Measurements from ENCODE around the gene SRP68. TPM values are rescaled to one million over a fixed set of nuclear protein-coding genes. Genes with fewer than 3 reads are reported as not detected.

SRP68 gene
- total RNA-seq, 2 experiments from 2014 or later = 142 to 148 TPM

DNA sequence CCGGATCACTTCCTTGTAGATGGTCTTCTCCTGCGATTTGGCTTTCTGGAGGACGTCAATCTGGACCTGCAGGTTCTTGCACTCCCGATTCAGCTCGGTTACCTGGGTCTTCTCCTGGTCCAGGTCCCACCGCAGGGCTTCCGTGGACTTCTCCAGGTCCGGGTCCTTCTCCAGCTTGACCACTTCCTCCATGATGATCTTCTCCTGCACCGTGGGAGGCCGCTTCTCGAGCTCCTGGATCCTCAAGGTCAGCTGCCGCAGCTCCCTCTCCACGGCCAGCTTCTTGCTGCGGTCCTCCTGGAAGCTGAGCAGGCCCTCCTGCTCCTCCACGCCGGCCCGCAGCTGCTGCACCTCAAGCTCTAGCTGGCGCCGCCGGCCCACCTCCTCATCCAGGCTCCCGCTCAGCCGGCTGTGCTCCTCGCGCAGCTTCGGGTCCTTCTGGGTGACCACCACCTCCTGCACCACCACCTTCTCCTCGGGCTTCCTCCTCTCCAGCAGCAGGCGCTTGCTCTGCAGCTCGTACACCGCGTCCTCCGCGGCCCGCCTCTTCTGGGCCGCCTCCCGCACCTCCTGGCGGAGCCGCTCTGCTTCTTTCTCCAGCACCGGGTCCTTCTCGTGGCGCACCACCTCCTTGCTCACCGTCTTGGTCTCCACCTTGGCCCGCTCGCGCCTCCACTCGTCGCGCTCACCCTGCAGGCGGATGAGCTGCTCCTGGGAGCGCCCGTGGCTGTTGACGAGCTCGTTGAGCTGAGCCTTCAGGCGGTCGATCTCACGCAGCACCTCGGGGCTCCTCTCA lies 63.5 kb downstream of the SRP68 start:
- ChIA-PET POLR2A (no interaction called here), CTCF (interaction anchor here (0.6 to 13.4 kb wide), 8 partner anchors 8 to 389 kb away, joined by 3 to 170 read pairs (median 4); partner anchors contain the start of genes ACOX1, CDK3 and MRPL38)
- no peaks in the 10 kb centered on the region for H3K9me3 Mint-ChIP-seq
- H3K27me3 Mint-ChIP-seq = no peaks in the 10 kb centered on the region
- no peaks in the 10 kb centered on the region for H3K36me3 Mint-ChIP-seq
- peaks cover under 1% of the 10 kb centered on the region for H3K4me1 Mint-ChIP-seq (ENCODE audit: low read depth)
- H3K4me3 Mint-ChIP-seq = no peak overlapping the region
- no peak for DNase-seq
- H3K27ac Mint-ChIP-seq = no peak overlapping the region
- intact Hi-C loops (cut with micrococcal nuclease) = no loop called here

GRCh38 chr17:76008208-76008607 lies 64.1 kb downstream of the SRP68 start:
- intact Hi-C loops (cut with micrococcal nuclease) = no loop called here
- Mint-ChIP-seq H3K27ac (no peak overlapping the region), H3K27me3 (no peaks in the 10 kb centered on the region), H3K4me3 (no peak overlapping the region), H3K36me3 (no peaks in the 10 kb centered on the region), H3K9me3 (no peaks in the 10 kb centered on the region), H3K4me1 (ENCODE audit: low read depth) (no peaks in the 10 kb centered on the region)
- ChIA-PET POLR2A (interaction anchor here (1.4 kb wide), 1 partner anchor 111 kb away, joined by 4 read pairs; the partner anchor contains the start of gene TRIM65), CTCF (interaction anchor here (0.6 to 13.4 kb wide), 9 partner anchors 7 to 390 kb away, joined by 3 to 170 read pairs (median 3); partner anchors contain the start of genes CDK3, MRPL38 and TRIM65)
- DNase-seq = no peak

DNA sequence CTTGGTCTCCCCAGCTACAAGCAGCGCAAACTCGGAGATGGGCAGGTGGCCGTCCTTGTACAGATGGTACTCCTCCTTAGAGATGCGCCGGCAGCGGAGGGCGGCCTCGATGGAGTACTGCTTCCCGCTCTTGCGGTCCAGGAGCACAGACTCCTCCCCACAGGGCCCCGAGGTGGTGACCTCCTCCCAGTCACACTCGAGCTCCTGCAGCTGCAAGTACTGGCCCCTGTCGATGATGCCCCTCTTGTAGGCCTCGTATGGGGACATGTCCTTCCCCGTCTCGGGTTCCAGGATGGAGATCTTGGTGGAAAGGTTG lies 64.5 kb downstream of the SRP68 start:
- intact Hi-C loops (cut with micrococcal nuclease) = no loop called here

GRCh38 chr17:76007131-76007849 lies 65.0 kb downstream of the SRP68 start:
- POLR2A ChIA-PET = interaction anchor here (0.6 to 1.4 kb wide), 2 partner anchors 110 to 142 kb away, joined by 3 to 4 read pairs; partner anchors contain the start of gene TRIM65
- no peak for DNase-seq
- no peaks in the 10 kb centered on the region for H3K9me3 Mint-ChIP-seq
- H3K27ac Mint-ChIP-seq = no peak overlapping the region
- CTCF ChIA-PET = interaction anchor here (0.6 to 13.4 kb wide), 8 partner anchors 6 to 390 kb away, joined by 3 to 170 read pairs (median 4); partner anchors contain the start of genes CDK3 and MRPL38
- H3K36me3 Mint-ChIP-seq = no peaks in the 10 kb centered on the region
- H3K4me1 Mint-ChIP-seq (ENCODE audit: low read depth) = no peaks in the 10 kb centered on the region
- intact Hi-C loops (cut with micrococcal nuclease) = no loop called here
- no peak overlapping the region for H3K4me3 Mint-ChIP-seq
- H3K27me3 Mint-ChIP-seq = no peaks in the 10 kb centered on the region

More for the DNA sequence above, 64.5 kb downstream of the SRP68 start:
- H3K4me3 Mint-ChIP-seq = no peak overlapping the region
- no peaks in the 10 kb centered on the region for H3K27me3 Mint-ChIP-seq
- H3K27ac Mint-ChIP-seq = no peak overlapping the region
- POLR2A ChIA-PET = interaction anchor here (1.4 kb wide), 1 partner anchor 111 kb away, joined by 4 read pairs; the partner anchor contains the start of gene TRIM65
- CTCF ChIA-PET = interaction anchor here (0.6 to 13.4 kb wide), 9 partner anchors 7 to 390 kb away, joined by 3 to 170 read pairs (median 3); partner anchors contain the start of genes CDK3, MRPL38 and TRIM65
- H3K4me1 Mint-ChIP-seq (ENCODE audit: low read depth) = no peaks in the 10 kb centered on the region
- no peaks in the 10 kb centered on the region for H3K36me3 Mint-ChIP-seq
- no peak for DNase-seq
- no peaks in the 10 kb centered on the region for H3K9me3 Mint-ChIP-seq

DNA sequence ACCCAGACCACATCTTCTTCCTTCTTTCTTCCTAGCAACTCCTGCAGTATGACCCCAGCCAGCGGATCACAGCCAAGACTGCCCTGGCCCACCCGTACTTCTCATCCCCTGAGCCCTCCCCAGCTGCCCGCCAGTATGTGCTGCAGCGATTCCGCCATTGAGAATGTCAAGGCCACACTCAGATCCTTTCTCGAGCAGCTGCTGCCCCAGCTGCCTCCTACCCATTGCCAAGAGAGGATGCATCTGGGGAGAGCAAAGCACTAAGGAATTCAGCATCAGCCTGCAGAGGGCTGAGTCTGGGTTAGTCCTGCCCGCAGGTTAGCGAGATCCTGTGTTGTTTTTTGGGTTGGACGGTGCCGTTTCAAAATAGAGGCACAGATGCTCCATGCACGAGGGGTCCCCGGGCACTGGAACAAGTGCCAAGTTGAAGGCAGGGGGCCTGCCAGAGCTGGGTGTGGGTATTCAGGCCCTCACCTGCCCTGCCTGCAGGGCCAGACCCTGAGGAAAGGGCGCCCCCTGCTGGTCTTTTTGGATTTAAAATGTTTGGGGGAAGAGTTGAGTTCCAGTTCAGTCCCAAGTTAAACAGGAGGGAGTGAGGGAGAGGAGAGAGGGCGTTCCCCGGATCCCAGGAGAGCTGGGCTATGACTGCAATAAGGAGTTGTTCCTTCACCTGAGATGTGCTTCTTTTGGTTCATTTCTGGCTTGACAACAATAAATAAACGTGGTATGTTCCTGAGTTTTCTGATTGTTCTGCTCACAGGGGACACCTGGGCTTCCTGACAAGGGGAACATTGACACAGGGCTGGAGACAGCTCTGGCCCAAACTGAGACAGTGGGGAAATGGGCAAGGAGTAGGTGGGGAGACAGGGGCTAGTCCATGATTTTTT lies 66.8 kb downstream of the SRP68 start:
- H3K9me3 Mint-ChIP-seq = no peaks in the 10 kb centered on the region
- H3K27me3 Mint-ChIP-seq = no peaks in the 10 kb centered on the region
- intact Hi-C loops (cut with micrococcal nuclease) = loop anchor here (1.0 kb wide), 1 partner anchor 100 kb away; no protein-coding TSS in a partner anchor
- peak; percentile 87 for DNase-seq
- H3K36me3 Mint-ChIP-seq = no peaks in the 10 kb centered on the region
- H3K27ac Mint-ChIP-seq = no peak overlapping the region
- H3K4me3 Mint-ChIP-seq = no peak overlapping the region
- H3K4me1 Mint-ChIP-seq (ENCODE audit: low read depth) = no peaks in the 10 kb centered on the region
- POLR2A ChIA-PET = interaction anchor here (0.8 to 1.2 kb wide), 2 partner anchors 110 to 125 kb away, joined by 3 read pairs; no protein-coding TSS in a partner anchor
- CTCF ChIA-PET = interaction anchor here (0.6 to 11.7 kb wide), 29 partner anchors 8 to 500 kb away, joined by 3 to 170 read pairs (median 4); partner anchors contain the start of genes ACOX1, EXOC7, FBF1 and MRPL38

- Mint-ChIP-seq H3K27me3 (no peaks in the 10 kb centered on the region), H3K4me3 (no peak overlapping the region), H3K36me3 (no peaks in the 10 kb centered on the region), H3K27ac (no peak overlapping the region), H3K9me3 (no peaks in the 10 kb centered on the region), H3K4me1 (ENCODE audit: low read depth) (no peaks in the 10 kb centered on the region)
- CTCF ChIA-PET = interaction anchor here (0.6 to 11.7 kb wide), 25 partner anchors 8 to 290 kb away, joined by 3 to 170 read pairs (median 4); partner anchors contain the start of genes ACOX1, EXOC7, MRPL38 and TEN1
- intact Hi-C loops (cut with micrococcal nuclease) = loop anchor here (1.0 kb wide), 1 partner anchor 100 kb away; no protein-coding TSS in a partner anchor
- POLR2A ChIA-PET = interaction anchor here (1.2 kb wide), 1 partner anchor 125 kb away, joined by 3 read pairs; no protein-coding TSS in a partner anchor
- no peak for DNase-seq
Measured at GRCh38 chr17:76004750-76005262, 67.5 kb downstream of the SRP68 start.

- CTCF ChIA-PET = interaction anchor here (0.8 to 11.7 kb wide), 7 partner anchors 10 to 299 kb away, joined by 3 to 170 read pairs (median 6); partner anchors contain the start of gene MRPL38
Measured at GRCh38 chr17:76003915-76004314, 68.4 kb downstream of the SRP68 start.

DNA sequence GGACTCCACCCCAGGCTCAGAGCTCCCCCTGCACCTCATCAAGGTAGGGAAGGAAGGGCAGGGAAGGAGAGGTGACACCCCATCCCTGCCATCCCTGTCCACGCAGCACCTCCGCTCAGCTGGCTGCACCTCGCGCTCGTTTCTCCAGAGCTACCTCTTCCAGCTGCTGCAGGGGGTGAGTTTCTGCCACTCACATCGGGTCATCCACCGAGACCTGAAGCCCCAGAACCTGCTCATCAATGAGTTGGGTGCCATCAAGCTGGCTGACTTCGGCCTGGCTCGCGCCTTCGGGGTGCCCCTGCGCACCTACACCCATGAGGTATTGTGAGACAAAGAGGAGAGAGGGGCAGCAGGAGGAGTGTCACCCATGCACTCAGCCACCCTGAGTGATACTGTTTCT lies 70.2 kb downstream of the SRP68 start:
- CTCF ChIA-PET = interaction anchor here (0.8 to 11.7 kb wide), 8 partner anchors 12 to 396 kb away, joined by 3 to 170 read pairs (median 4); partner anchors contain the start of gene WBP2
- no peak overlapping the region for H3K4me3 Mint-ChIP-seq
- H3K36me3 Mint-ChIP-seq = no peaks in the 10 kb centered on the region
- POLR2A ChIA-PET = no interaction called here
- DNase-seq = no peak
- H3K4me1 Mint-ChIP-seq (ENCODE audit: low read depth) = peaks cover 7% of the 10 kb centered on the region
- no peak overlapping the region for H3K27ac Mint-ChIP-seq
- no peaks in the 10 kb centered on the region for H3K9me3 Mint-ChIP-seq
- no peaks in the 10 kb centered on the region for H3K27me3 Mint-ChIP-seq
- intact Hi-C loops (cut with micrococcal nuclease) = no loop called here

More at GRCh38 chr17:76003915-76004314, 68.4 kb downstream of the SRP68 start:
- Mint-ChIP-seq H3K4me3 (no peak overlapping the region), H3K4me1 (ENCODE audit: low read depth) (no peaks in the 10 kb centered on the region), H3K36me3 (no peaks in the 10 kb centered on the region), H3K27ac (no peak overlapping the region), H3K27me3 (no peaks in the 10 kb centered on the region), H3K9me3 (no peaks in the 10 kb centered on the region)
- intact Hi-C loops (cut with micrococcal nuclease) = no loop called here
- DNase-seq = no peak
- POLR2A ChIA-PET = interaction anchor here (0.7 kb wide), 1 partner anchor 913 kb away, joined by 3 read pairs; no protein-coding TSS in a partner anchor

- H3K9me3 Mint-ChIP-seq = no peaks in the 10 kb centered on the region
- POLR2A ChIA-PET = interaction anchor here (0.7 to 1.3 kb wide), 3 partner anchors 71 to 105 kb away, joined by 3 read pairs; partner anchors contain the start of genes MRPL38 and SRP68
- CTCF ChIA-PET = interaction anchor here (0.7 to 11.7 kb wide), 17 partner anchors 10 to 444 kb away, joined by 3 to 170 read pairs (median 5); partner anchors contain the start of genes ACOX1, FBF1, MRPL38 and TEN1
- no peaks in the 10 kb centered on the region for H3K36me3 Mint-ChIP-seq
- DNase-seq = no peak
- H3K27me3 Mint-ChIP-seq = no peaks in the 10 kb centered on the region
- H3K27ac Mint-ChIP-seq = no peak within 1 kb of the TSS
- peaks cover 16% of the 10 kb centered on the region for H3K4me1 Mint-ChIP-seq (ENCODE audit: low read depth)
- intact Hi-C loops (cut with micrococcal nuclease) = loop anchor here (1.0 kb wide), 1 partner anchor 96 kb away; no protein-coding TSS in a partner anchor
- H3K4me3 Mint-ChIP-seq = no peak within 1 kb of the TSS
Measured at GRCh38 chr17:76000755-76001521, 71.4 kb downstream of the SRP68 start, which contains the start of gene CDK3. CDK3 (plus strand) TSS chr17:76000855; CDS start chr17:76001426, 571 bp downstream.

Measured in activated CD4-positive, alpha-beta memory T cell treated with anti-CD3 and anti-CD28 coated beads for 36 hours (primary cell).